IMR-90 (cell line): ENCODE data around the gene SYT6. TPM values are rescaled to one million over a fixed set of nuclear protein-coding genes. Genes with fewer than 3 reads are reported as not detected.

Source experiments
- ATAC-seq: fragments of 200-7000 bp; cut with Tn5 transposase; 2 replicates; pipeline ENCODE4 v1.9.1; 2020; ENCODE audit warnings: low read depth, mild to moderate bottlenecking, moderate library complexity
- BruUV-seq: library from RNA; stranded (reverse); fragments of 400-500 nt; replicated peaks from 2 replicates; lab custom pipeline; 2021; lab: Mats Ljungman, UMichigan
- CTCF ChIA-PET: fragments of 300-600 bp; formaldehyde crosslinking; extraction: SDS; loops from one replicate; lab custom pipeline; 2021; ENCODE audit warnings: antibody characterized with exemption; lab: Yijun Ruan, JAX
- POLR2A ChIA-PET: fragments of 300-600 bp; sonication (Branson Sonifier 250); formaldehyde crosslinking; loops from one replicate; lab custom pipeline; 2022; ENCODE audit warnings: antibody characterized with exemption; ENCODE audit not compliant: unreplicated experiment; lab: Charles Lee
- DNase-seq: peaks from one replicate; pipeline ENCODE4 v3.0.0; 2013
- H2AFZ ChIP-seq: replicated peaks from 2 replicates; pipeline ENCODE3; 2013; ENCODE audit warnings: low read length, mild to moderate bottlenecking; ENCODE audit not compliant: poor library complexity
- H2AK5ac ChIP-seq: 2 replicates; pipeline ENCODE4 v1.6.1; 2013; ENCODE audit warnings: low read depth, low read length, inconsistent platforms
- H2AK9ac ChIP-seq: replicated peaks from 2 replicates; pipeline ENCODE3; 2013; ENCODE audit warnings: mild to moderate bottlenecking, low read depth, low read length, moderate library complexity; ENCODE audit not compliant: poor library complexity
- H2BK120ac ChIP-seq: 2 replicates; pipeline ENCODE4 v1.6.1; 2013; ENCODE audit warnings: low read depth, low read length, inconsistent platforms
- H2BK15ac ChIP-seq: 3 replicates; pipeline ENCODE4 v1.6.1; 2013; ENCODE audit warnings: low read depth, low read length, inconsistent platforms
- H2BK20ac ChIP-seq: 2 replicates; pipeline ENCODE4 v1.6.1; 2013; ENCODE audit warnings: low read depth, mild to moderate bottlenecking, inconsistent platforms, low read length, moderate library complexity
- H2BK5ac ChIP-seq: 2 replicates; pipeline ENCODE4 v1.6.1; 2013; ENCODE audit warnings: mild to moderate bottlenecking, low read depth, low read length, inconsistent platforms; ENCODE audit not compliant: poor library complexity, severe bottlenecking
- H3K14ac ChIP-seq: replicated peaks from 2 replicates; pipeline ENCODE4 v1.6.1; 2013; ENCODE audit warnings: low read depth, low read length, inconsistent platforms
- H3K18ac ChIP-seq: 2 replicates; pipeline ENCODE4 v1.6.1; 2013; ENCODE audit warnings: low read depth, low read length, control low read depth
- H3K23ac ChIP-seq: 2 replicates; pipeline ENCODE4 v1.6.1; 2013; ENCODE audit warnings: low read depth, low read length, inconsistent platforms
- H3K27ac ChIP-seq: 2 replicates; pipeline ENCODE4 v1.5.1; 2013; ENCODE audit warnings: mild to moderate bottlenecking, control low read depth, low read length; ENCODE audit not compliant: insufficient read depth
- H3K27me3 ChIP-seq: 2 replicates; pipeline ENCODE4 v1.6.1; 2013; ENCODE audit warnings: low read length; ENCODE audit not compliant: control insufficient read depth, insufficient read depth
- H3K36me3 ChIP-seq: 2 replicates; pipeline ENCODE4 v1.6.1; 2013; ENCODE audit warnings: low read length, mixed read lengths; ENCODE audit not compliant: control insufficient read depth, insufficient read depth
- H3K4ac ChIP-seq: 2 replicates; pipeline ENCODE4 v1.6.1; 2013; ENCODE audit warnings: low read depth, low read length, inconsistent platforms
- H3K4me1 ChIP-seq: 2 replicates; pipeline ENCODE4 v1.6.1; 2013; ENCODE audit warnings: low read length, mixed read lengths; ENCODE audit not compliant: control insufficient read depth, insufficient read depth
- H3K4me2 ChIP-seq: 2 replicates; pipeline ENCODE4 v1.6.1; 2013; ENCODE audit warnings: low read depth, mild to moderate bottlenecking, control low read depth, low read length, moderate library complexity
- H3K4me3 ChIP-seq: 2 replicates; pipeline ENCODE4 v1.5.1; 2013; ENCODE audit warnings: low read depth, mild to moderate bottlenecking, control low read depth, low read length, moderate library complexity; ENCODE audit not compliant: insufficient read depth
- H3K56ac ChIP-seq: 2 replicates; pipeline ENCODE4 v1.6.1; 2013; ENCODE audit warnings: low read length, inconsistent platforms; ENCODE audit not compliant: insufficient read depth; ENCODE audit errors: extremely low read depth
- H3K79me1 ChIP-seq, 2 experiments: 2 replicates each; pipeline ENCODE4 v1.6.1; 2013; ENCODE audit warnings: low read length in 2 of 2, inconsistent platforms in 1 of 2, low read depth in 1 of 2
- H3K9ac ChIP-seq: 2 replicates; pipeline ENCODE4 v1.6.1; 2013; ENCODE audit warnings: low read depth, low read length, control low read depth
- H3K9me1 ChIP-seq: 2 replicates; pipeline ENCODE4 v1.6.1; 2013; ENCODE audit warnings: low read length, inconsistent platforms; ENCODE audit not compliant: insufficient read depth
- H3K9me3 ChIP-seq: 2 replicates; pipeline ENCODE4 v1.6.1; 2013; ENCODE audit warnings: low read length; ENCODE audit not compliant: control insufficient read depth, insufficient read depth
- H4K20me1 ChIP-seq: 2 replicates; pipeline ENCODE4 v1.6.1; 2013; ENCODE audit warnings: low read length, inconsistent platforms; ENCODE audit not compliant: insufficient read depth
- H4K5ac ChIP-seq: 2 replicates; pipeline ENCODE4 v1.6.1; 2013; ENCODE audit warnings: mild to moderate bottlenecking, low read depth, low read length, control low read depth
- H4K8ac ChIP-seq, 2 experiments: 2 replicates each; pipeline ENCODE4 v1.6.1; 2013; ENCODE audit warnings: low read depth in 2 of 2, low read length in 2 of 2, control low read depth in 1 of 2, inconsistent platforms in 1 of 2
- H4K91ac ChIP-seq: 2 replicates; pipeline ENCODE4 v1.6.1; 2013; ENCODE audit warnings: low read depth, low read length, inconsistent platforms; ENCODE audit not compliant: insufficient read depth
- BHLHE40 ChIP-seq: fragments of 150-350 bp; IDR thresholded peaks from 2 replicates; pipeline ENCODE4 v1.6.1; 2016; ENCODE audit warnings: mild to moderate bottlenecking, low read depth, low read length
- CEBPB ChIP-seq: IDR thresholded peaks from 2 replicates; pipeline ENCODE4 v1.6.1; 2012; ENCODE audit warnings: low read depth, low read length, improper control_type of control experiment
- CHD1 ChIP-seq: IDR thresholded peaks from 2 replicates; pipeline ENCODE4 v1.6.1; 2012; ENCODE audit warnings: low read depth, low read length, improper control_type of control experiment
- FOS ChIP-seq: fragments of 150-350 bp; IDR thresholded peaks from 2 replicates; pipeline ENCODE4 v1.6.1; 2016; ENCODE audit warnings: low read depth, low read length
- MAFK ChIP-seq: IDR thresholded peaks from 2 replicates; pipeline ENCODE4 v1.6.1; 2012; ENCODE audit warnings: low read depth, low read length, improper control_type of control experiment
- MAZ ChIP-seq: IDR thresholded peaks from 2 replicates; pipeline ENCODE4 v1.6.1; 2012; ENCODE audit warnings: low read depth, mild to moderate bottlenecking, low read length, improper control_type of control experiment, moderate library complexity, borderline replicate concordance
- NFE2L2 ChIP-seq: fragments of 150-350 bp; IDR thresholded peaks from 2 replicates; pipeline ENCODE4 v1.6.1; 2016; ENCODE audit warnings: low read depth, mild to moderate bottlenecking, low read length
- RAD21 ChIP-seq: IDR thresholded peaks from 2 replicates; pipeline ENCODE4 v1.6.1; 2012; ENCODE audit warnings: low read length, improper control_type of control experiment
- RCOR1 ChIP-seq: IDR thresholded peaks from 2 replicates; pipeline ENCODE4 v1.6.1; 2012; ENCODE audit warnings: mild to moderate bottlenecking, low read length, improper control_type of control experiment; ENCODE audit not compliant: insufficient replicate concordance
- RFX5 ChIP-seq: IDR thresholded peaks from 2 replicates; pipeline ENCODE4 v1.8.0; 2012; ENCODE audit warnings: low read depth, mild to moderate bottlenecking, low read length, moderate library complexity
- SMC3 ChIP-seq: fragments of 150-350 bp; IDR thresholded peaks from 2 replicates; pipeline ENCODE4 v1.6.1; 2016; ENCODE audit warnings: low read depth, mild to moderate bottlenecking, antibody characterized with exemption, low read length, moderate library complexity
- WGBS, 2 experiments: methylation state at CpG; one replicate each; pipeline versions ENCODE4 v1.1.5 to v1.1.7; 2013; ENCODE audit warnings: missing lambda C conversion rate in 2 of 2; ENCODE audit not compliant: insufficient read length in 1 of 2; ENCODE audit errors: extremely low coverage in 2 of 2; 5-methylcytosine and 5-hydroxymethylcytosine counted together
- dilution Hi-C: fragments of 300-500 bp; cut with HindIII; formaldehyde crosslinking; loops from one replicate; pipeline ENCODE4 v1.14.3; 2018; ENCODE audit warnings: low sequenced_read_pairs; ENCODE audit not compliant: unreplicated experiment
- in situ Hi-C: fragments of 300-500 bp; cut with MboI; formaldehyde crosslinking; loops from 3 replicates; pipeline ENCODE4 v1.14.3; 2019; ENCODE audit warnings: low sequenced_read_pairs, inconsistent platforms, mixed read lengths
- intact Hi-C: fragments of 100-400 bp; cut with micrococcal nuclease; formaldehyde crosslinking; loops from 2 replicates; pipeline ENCODE4 v1.10.0; 2022
- polyA plus RNA-seq, 3 experiments: library from polyadenylated mRNA; depleted of rRNA; stranded (reverse); fragments of >200 nt; gene quantifications; 2 replicates each; pipeline ENCODE4 v1.2.3, GENCODE V29; 2012; ENCODE audit warnings: low replicate concordance in 1 of 3
- total RNA-seq: library from RNA; depleted of rRNA; stranded (reverse); fragments of >200 nt; gene quantifications from 2 replicates; pipeline ENCODE4 v1.2.3, GENCODE V29; 2012
- TF ChIP-seq, protein P1 (sequence below): fragments of 150-350 bp; IDR thresholded peaks from 2 replicates; pipeline ENCODE4 v1.6.1; 2017; ENCODE audit warnings: mild to moderate bottlenecking, antibody characterized with exemption, low read length, low read depth
- TF ChIP-seq, protein P2 (sequence below): fragments of 150-350 bp; IDR thresholded peaks from 2 replicates; pipeline ENCODE4 v1.6.1; 2016; ENCODE audit warnings: low read depth, mild to moderate bottlenecking, low read length, moderate library complexity, borderline replicate concordance

SYT6 gene
- total and polyA plus RNA-seq, 2 of the 4 experiments (the other 2 are of a cell fraction), result not detected

DNA sequence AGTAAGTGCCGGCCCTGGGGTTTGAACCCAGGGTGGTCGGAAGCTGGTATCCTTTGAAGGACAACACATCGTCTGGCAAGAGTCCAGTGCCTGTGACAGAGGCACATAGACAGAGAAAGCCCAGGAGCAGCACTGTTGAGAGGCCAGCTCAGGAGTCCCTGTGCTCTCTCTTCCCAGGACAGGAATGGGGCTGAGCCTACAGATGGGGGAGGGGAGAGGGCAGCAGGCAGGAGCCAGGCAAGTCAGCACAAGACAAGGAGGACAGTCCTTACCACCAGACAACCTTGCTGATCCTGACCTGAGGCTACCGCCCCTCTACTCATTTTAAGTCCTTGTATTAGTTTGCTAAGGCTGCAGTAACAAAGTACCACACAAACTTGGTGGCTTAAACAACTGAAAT, 27.7 kb upstream of the SYT6 start:
- H3K4me1 ChIP-seq, result no peaks in the 10 kb centered on the region
- no peaks in the 10 kb centered on the region for H3K79me1 ChIP-seq
- no peak overlapping the region for H2AK5ac ChIP-seq
- no peak overlapping the region for H3K4ac ChIP-seq
- H3K36me3 ChIP-seq, result no peaks in the 10 kb centered on the region
- intact Hi-C loops, result no loop called here
- dilution Hi-C loops, result no loop called here
- H3K27ac ChIP-seq, result no peak overlapping the region
- no peak overlapping the region for H3K14ac ChIP-seq
- no peak overlapping the region for H4K5ac ChIP-seq
- no TSS peak for BruUV-seq
- H2BK20ac ChIP-seq, result no peak overlapping the region
- no peak overlapping the region for H4K8ac ChIP-seq
- no peak overlapping the region for H3K4me3 ChIP-seq
- ATAC-seq (no peak), DNase-seq (no peak)
- no peak overlapping the region for H2BK5ac ChIP-seq
- no peak overlapping the region for H4K91ac ChIP-seq
- WGBS, 2 experiments, result no CpG with 5 or more reads among the region's 4 CpGs
- TF ChIP-seq MAFK (no peak), BHLHE40 (no peak), CHD1 (no peak), NFE2L2 (no peak), FOS (no peak), RFX5 (no peak), RAD21 (no peak), RCOR1 (no peak), SMC3 (no peak), MAZ (no peak), CEBPB (no peak)
- TF ChIP-seq, protein P1, sequence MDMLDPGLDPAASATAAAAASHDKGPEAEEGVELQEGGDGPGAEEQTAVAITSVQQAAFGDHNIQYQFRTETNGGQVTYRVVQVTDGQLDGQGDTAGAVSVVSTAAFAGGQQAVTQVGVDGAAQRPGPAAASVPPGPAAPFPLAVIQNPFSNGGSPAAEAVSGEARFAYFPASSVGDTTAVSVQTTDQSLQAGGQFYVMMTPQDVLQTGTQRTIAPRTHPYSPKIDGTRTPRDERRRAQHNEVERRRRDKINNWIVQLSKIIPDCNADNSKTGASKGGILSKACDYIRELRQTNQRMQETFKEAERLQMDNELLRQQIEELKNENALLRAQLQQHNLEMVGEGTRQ, result no peak
- TF ChIP-seq, protein P2, sequence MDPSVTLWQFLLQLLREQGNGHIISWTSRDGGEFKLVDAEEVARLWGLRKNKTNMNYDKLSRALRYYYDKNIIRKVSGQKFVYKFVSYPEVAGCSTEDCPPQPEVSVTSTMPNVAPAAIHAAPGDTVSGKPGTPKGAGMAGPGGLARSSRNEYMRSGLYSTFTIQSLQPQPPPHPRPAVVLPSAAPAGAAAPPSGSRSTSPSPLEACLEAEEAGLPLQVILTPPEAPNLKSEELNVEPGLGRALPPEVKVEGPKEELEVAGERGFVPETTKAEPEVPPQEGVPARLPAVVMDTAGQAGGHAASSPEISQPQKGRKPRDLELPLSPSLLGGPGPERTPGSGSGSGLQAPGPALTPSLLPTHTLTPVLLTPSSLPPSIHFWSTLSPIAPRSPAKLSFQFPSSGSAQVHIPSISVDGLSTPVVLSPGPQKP, result no peak
- no peak overlapping the region for H2AFZ ChIP-seq
- no peaks in the 10 kb centered on the region for H3K9me3 ChIP-seq
- H2BK120ac ChIP-seq, result no peak overlapping the region
- H3K9ac ChIP-seq, result no peak overlapping the region
- H4K20me1 ChIP-seq, result no peaks in the 10 kb centered on the region
- CTCF ChIA-PET, result no interaction called here
- no peaks in the 10 kb centered on the region for H3K9me1 ChIP-seq
- no peak overlapping the region for H3K18ac ChIP-seq
- no peak overlapping the region for H3K4me2 ChIP-seq
- no peak overlapping the region for H3K23ac ChIP-seq
- POLR2A ChIA-PET, result no interaction called here
- H2AK9ac ChIP-seq, result no peak overlapping the region
- no peak overlapping the region for H3K56ac ChIP-seq
- no peak overlapping the region for H2BK15ac ChIP-seq
- no peaks in the 10 kb centered on the region for H3K27me3 ChIP-seq
- in situ Hi-C loops, result no loop called here
